Ascending aorta (tissue), 2 donors: ENCODE results near the gene TRH. TPM values are rescaled to one million over a fixed set of nuclear protein-coding genes. Genes with fewer than 3 reads are reported as not detected.

Experiments used
- DNase-seq, 2 donors: peaks; one replicate each; pipeline ENCODE4 v3.0.0-alpha.2; 2019; ENCODE audit warnings: low spot score in 2 of 2
- H3K27ac ChIP-seq, 2 donors: fragments of 200-600 bp; sonication (generic); one replicate each; pipeline ENCODE4 v1.5.1; 2016 to 2017; ENCODE audit warnings: mild to moderate bottlenecking in 1 of 2
- H3K27me3 ChIP-seq: fragments of 200-600 bp; sonication (generic); one replicate; pipeline ENCODE4 v1.5.1; 2017
- H3K36me3 ChIP-seq, 2 donors: fragments of 200-600 bp; sonication (generic); one replicate each; pipeline ENCODE4 v1.5.1; 2016
- H3K4me1 ChIP-seq, 2 donors: fragments of 200-600 bp; sonication (generic); one replicate each; pipeline ENCODE4 v1.5.1; 2016 to 2017; ENCODE audit warnings: mild to moderate bottlenecking in 1 of 2
- H3K4me3 ChIP-seq, 2 donors: fragments of 200-600 bp; sonication (generic); one replicate each; pipeline ENCODE4 v1.5.1; 2016 to 2017; ENCODE audit warnings: mild to moderate bottlenecking in 1 of 2
- H3K9me3 ChIP-seq, 2 donors: fragments of 200-600 bp; sonication (generic); one replicate each; pipeline ENCODE4 v1.5.1; 2016
- intact Hi-C: fragments of 100-400 bp; cut with DNase I; formaldehyde crosslinking; loops from one replicate; pipeline ENCODE4 v1.15.1; 2023
- total RNA-seq: library from RNA; depleted of rRNA; stranded (reverse); fragments of >200 nt; gene quantifications from one replicate; pipeline ENCODE4 v1.1.0, GENCODE V29; 2016
- TF ChIP-seq, protein P1 (sequence below), 3 experiments: fragments of 200-600 bp in 2 of 3; fragments of 450-650 bp in 1 of 3; sonication (generic) in 2 of 3; IDR thresholded peaks; one replicate each; pipeline ENCODE4 v1.5.1; 2016 to 2019; ENCODE audit warnings: antibody characterized with exemption in 3 of 3, mild to moderate bottlenecking in 1 of 3, moderate library complexity in 1 of 3

The TRH gene
- total RNA-seq, 1 donor from 2014 or later: not detected

- Histone ChIP-seq H3K36me3 (no peaks in the 10 kb centered on the region), H3K27me3 (peaks cover 20% of the 10 kb centered on the region), H3K27ac (no peak overlapping the region), H3K4me3 (peak overlapping the region; percentile 41 to 53), H3K9me3 (no peaks in the 10 kb centered on the region), H3K4me1 (peaks cover 6 to 14% of the 10 kb centered on the region in 2 donors)
- intact Hi-C loops: no loop called here
- TF ChIP-seq, protein P1, sequence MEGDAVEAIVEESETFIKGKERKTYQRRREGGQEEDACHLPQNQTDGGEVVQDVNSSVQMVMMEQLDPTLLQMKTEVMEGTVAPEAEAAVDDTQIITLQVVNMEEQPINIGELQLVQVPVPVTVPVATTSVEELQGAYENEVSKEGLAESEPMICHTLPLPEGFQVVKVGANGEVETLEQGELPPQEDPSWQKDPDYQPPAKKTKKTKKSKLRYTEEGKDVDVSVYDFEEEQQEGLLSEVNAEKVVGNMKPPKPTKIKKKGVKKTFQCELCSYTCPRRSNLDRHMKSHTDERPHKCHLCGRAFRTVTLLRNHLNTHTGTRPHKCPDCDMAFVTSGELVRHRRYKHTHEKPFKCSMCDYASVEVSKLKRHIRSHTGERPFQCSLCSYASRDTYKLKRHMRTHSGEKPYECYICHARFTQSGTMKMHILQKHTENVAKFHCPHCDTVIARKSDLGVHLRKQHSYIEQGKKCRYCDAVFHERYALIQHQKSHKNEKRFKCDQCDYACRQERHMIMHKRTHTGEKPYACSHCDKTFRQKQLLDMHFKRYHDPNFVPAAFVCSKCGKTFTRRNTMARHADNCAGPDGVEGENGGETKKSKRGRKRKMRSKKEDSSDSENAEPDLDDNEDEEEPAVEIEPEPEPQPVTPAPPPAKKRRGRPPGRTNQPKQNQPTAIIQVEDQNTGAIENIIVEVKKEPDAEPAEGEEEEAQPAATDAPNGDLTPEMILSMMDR (IDR thresholded peaks at IDR 0.05): no peak
- DNase-seq: no peak
Observed at GRCh38 chr3:129973853-129974563, 512 bp upstream of the TRH start.

DNA sequence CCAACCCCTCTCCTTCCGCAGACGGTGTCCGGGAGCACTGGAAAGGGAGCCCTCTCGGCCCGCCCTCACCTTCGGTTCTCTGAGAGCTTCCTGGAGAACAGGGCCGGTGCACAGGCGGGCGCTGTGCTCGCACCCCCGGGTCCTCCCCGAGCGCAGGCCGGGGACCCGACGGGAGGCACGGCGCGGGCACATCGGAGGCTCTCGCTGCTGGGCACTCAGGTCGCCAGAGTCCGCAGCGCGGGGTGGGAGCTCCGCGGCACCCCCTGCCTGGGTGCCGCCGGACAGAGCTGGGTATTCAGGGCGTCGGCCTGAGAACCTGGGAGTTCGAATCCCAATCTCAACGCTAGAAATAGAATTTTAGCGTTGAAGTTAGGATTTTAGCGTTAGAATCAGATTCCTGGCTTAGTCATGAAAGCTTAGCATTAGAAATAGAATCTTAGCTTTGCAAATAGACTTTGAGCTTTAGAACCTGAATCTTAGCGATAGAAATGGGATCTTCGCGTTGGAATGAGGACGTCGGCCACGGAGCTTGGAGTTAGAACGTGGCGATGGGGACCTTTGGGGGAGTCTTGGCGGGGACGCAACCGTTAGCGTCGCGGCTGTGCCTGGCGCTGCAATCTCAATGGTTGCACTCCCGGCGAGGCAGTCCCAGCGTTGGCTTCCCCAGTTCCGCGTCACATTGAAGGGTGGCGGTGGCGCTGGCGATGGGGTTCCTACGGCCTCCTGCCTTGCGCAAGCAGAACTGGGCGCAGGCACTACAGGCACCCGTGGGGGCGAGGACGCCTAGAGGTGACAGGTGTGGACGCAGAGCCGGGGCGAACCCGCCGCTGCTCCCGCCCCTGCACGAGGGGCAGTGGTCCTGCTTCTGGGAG lies 549 bp downstream of the TRH start:
- intact Hi-C loops: no loop called here
- Histone ChIP-seq H3K27me3 (peaks cover 20% of the 10 kb centered on the region), H3K4me3 (peak overlapping the region; percentile 41 to 53), H3K27ac (no peak overlapping the region), H3K36me3 (no peaks in the 10 kb centered on the region), H3K4me1 (peaks cover 6 to 14% of the 10 kb centered on the region in 2 donors), H3K9me3 (no peaks in the 10 kb centered on the region)
- DNase-seq: no peak
- TF ChIP-seq, protein P1 (IDR thresholded peaks at IDR 0.05): no peak

DNA sequence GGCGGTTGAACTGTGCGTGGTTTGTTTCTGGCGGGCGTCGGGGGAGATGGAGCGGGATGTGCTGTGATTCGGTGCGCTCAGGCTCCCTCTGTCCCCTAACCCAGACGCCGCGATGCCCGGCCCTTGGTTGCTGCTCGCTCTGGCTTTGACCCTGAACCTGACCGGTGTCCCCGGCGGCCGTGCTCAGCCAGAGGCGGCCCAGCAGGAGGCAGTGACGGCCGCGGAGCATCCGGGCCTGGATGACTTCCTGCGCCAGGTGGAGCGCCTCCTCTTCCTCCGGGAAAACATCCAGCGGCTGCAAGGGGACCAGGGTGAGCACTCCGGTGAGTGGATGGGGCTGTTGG lies 1.2 kb downstream of the TRH start:
- TF ChIP-seq, protein P1 (IDR thresholded peaks at IDR 0.05): no peak
- H3K27me3 ChIP-seq: peaks cover 20% of the 10 kb centered on the region
- intact Hi-C loops: no loop called here

DNA sequence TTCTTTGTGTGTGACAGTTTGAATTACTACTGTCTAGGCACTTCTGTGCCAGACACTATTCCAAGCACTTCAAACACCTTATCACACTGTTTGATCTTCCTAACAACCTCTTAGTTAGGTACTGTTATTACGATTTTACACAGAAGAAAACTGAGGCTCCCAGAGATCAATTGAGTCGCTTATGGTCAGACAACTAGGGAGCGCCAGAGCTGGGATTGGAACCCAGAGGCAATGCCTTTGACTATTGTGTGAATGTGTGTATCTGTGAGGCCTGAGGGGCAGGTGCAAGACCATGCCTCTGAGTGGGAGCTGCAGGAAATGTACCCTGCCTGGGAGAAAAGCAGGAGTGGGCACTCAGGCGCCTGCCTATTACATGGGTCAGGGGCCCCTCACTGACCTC lies 1.8 kb downstream of the TRH start:
- intact Hi-C loops: no loop called here

More for the DNA sequence above, 1.2 kb downstream of the TRH start:
- peak overlapping the region; percentile 41 to 53 for H3K4me3 ChIP-seq
- H3K4me1 ChIP-seq: peaks cover 6 to 14% of the 10 kb centered on the region in 2 donors
- H3K27ac ChIP-seq: no peak overlapping the region
- no peak for DNase-seq
- H3K36me3 ChIP-seq: no peaks in the 10 kb centered on the region
- H3K9me3 ChIP-seq: no peaks in the 10 kb centered on the region

DNA sequence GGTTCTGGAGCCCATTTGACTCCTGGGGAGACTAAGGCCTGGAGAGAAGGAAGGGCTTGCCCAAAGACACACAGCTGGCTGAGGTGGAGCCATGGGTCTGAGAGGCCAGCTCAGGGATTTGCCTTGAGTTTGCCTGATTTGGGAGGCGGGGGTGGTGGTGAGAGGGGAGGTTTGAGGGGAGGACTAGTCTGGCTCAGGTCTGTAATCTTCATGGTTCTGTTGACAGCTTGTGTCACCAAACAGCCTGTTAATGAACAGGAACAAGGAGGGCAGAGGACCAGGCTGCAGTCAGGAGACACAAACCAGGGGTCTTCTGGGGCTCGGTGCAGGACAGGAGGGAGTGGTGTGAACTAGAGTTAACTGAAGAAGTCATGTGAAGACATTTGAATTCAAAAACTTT lies 3.6 kb downstream of the TRH start:
- Histone ChIP-seq H3K4me1 (peaks cover 6 to 14% of the 10 kb centered on the region in 2 donors), H3K27me3 (peaks cover 20% of the 10 kb centered on the region), H3K4me3 (no peak overlapping the region), H3K36me3 (no peaks in the 10 kb centered on the region), H3K27ac (no peak overlapping the region), H3K9me3 (no peaks in the 10 kb centered on the region)
- TF ChIP-seq, protein P1 (IDR thresholded peaks at IDR 0.05): no peak
- DNase-seq: no peak
- intact Hi-C loops: no loop called here

More for the DNA sequence above, 1.8 kb downstream of the TRH start:
- Histone ChIP-seq H3K27me3 (peaks cover 20% of the 10 kb centered on the region), H3K36me3 (no peaks in the 10 kb centered on the region), H3K4me1 (peaks cover 6 to 14% of the 10 kb centered on the region in 2 donors), H3K9me3 (no peaks in the 10 kb centered on the region), H3K4me3 (no peak overlapping the region), H3K27ac (no peak overlapping the region)
- no peak for DNase-seq
- TF ChIP-seq, protein P1 (IDR thresholded peaks at IDR 0.05): no peak
